Neural progenitor cell (in vitro differentiated cells): ENCODE results near the gene CD34.

Experiments
- CTCF ChIP-seq: fragments of 200-600 bp; sonication (generic); IDR thresholded peaks from 2 replicates; pipeline ENCODE4 v1.5.1; 2017; ENCODE audit warnings: antibody characterized with exemption, mild to moderate bottlenecking
- EZH2 ChIP-seq: fragments of 200-600 bp; sonication (generic); IDR thresholded peaks from 2 replicates; pipeline ENCODE4 v1.6.1; 2017; ENCODE audit warnings: antibody characterized with exemption, mild to moderate bottlenecking, moderate library complexity
- EZH2phosphoT487 ChIP-seq: fragments of 200-600 bp; sonication (generic); IDR thresholded peaks from 2 replicates; pipeline ENCODE4 v1.6.1; 2017; ENCODE audit warnings: antibody characterized with exemption

- TF ChIP-seq CTCF: no peak
- no peak for TF ChIP-seq EZH2phosphoT487
- no peak for TF ChIP-seq EZH2
Measured at GRCh38 chr1:207950750-207951149, 39.8 kb upstream of the CD34 start.
